Mucosa of gallbladder (tissue), 1 donor: ENCODE measurements around the gene GJB6. TPM values are rescaled to one million over a fixed set of nuclear protein-coding genes. Genes with fewer than 3 reads are reported as not detected.

Source experiments
- DNase-seq: peaks from one replicate; pipeline ENCODE4 v3.0.0-alpha.2; 2020; ENCODE audit warnings: low spot score
- total RNA-seq: library from RNA; stranded (reverse); gene quantifications from one replicate; pipeline ENCODE4 v1.2.1, GENCODE V29; 2021
- donor health status: DM: no; HTN: no; CAD: no.

GJB6 gene
- total RNA-seq, 1 donor from 2014 or later, result 4.0 TPM

- no peak for DNase-seq
These were observed 45.3 kb downstream of the GJB6 start for GRCh38 chr13:20186771-20187170.

- DNase-seq, result no peak
These were observed 46.6 kb downstream of the GJB6 start for GRCh38 chr13:20185366-20186056.

GRCh38 chr13:20182231-20182846 is 49.8 kb downstream of the GJB6 start:
- no peak for DNase-seq

- DNase-seq, result no peak
These were observed 50.9 kb downstream of the GJB6 start for GRCh38 chr13:20181188-20181587.

GRCh38 chr13:20178156-20178555 is 54.0 kb downstream of the GJB6 start:
- DNase-seq, result no peak

GRCh38 chr13:20177049-20177831 is 54.9 kb downstream of the GJB6 start:
- DNase-seq, result no peak

- DNase-seq, result no peak
These were observed 56.0 kb downstream of the GJB6 start for GRCh38 chr13:20175907-20176652.

- no peak for DNase-seq
These were observed 56.7 kb downstream of the GJB6 start for GRCh38 chr13:20175406-20175794.

GRCh38 chr13:20174656-20175405 is 57.3 kb downstream of the GJB6 start:
- peak; percentile 79 for DNase-seq

- DNase-seq, result no peak
These were observed 58.9 kb downstream of the GJB6 start for GRCh38 chr13:20173116-20173746.

Other genes starting within 250 kb of the GJB6 start
- gene GJA3, start 71.3 kb downstream of the GJB6 start, total RNA-seq, result 1.7 TPM
- gene GJB2, start 39.4 kb downstream of the GJB6 start, total RNA-seq, result 31.0 TPM